A549 (cell line): ENCODE measurements around the gene TRIM38.

Source experiments
- CTCF ChIP-seq: fragments of >200 bp; sonication (Bioruptor Twin); formaldehyde crosslinking; IDR thresholded peaks from 3 replicates; pipeline ENCODE4 v1.5.1; 2016
- FOSL2 ChIP-seq, 2 experiments: fragments of 450-650 bp in 1 of 2; fragments of >200 bp in 1 of 2; sonication (Bioruptor Twin) in 1 of 2; formaldehyde crosslinking; IDR thresholded peaks; 2 replicates each; pipeline versions ENCODE4 v1.5.0 to v1.6.1; 2016 to 2020; ENCODE audit warnings: mild to moderate bottlenecking in 1 of 2, moderate library complexity in 1 of 2
- GATA3 ChIP-seq: IDR thresholded peaks from 2 replicates; pipeline ENCODE4 v1.6.1; 2012; ENCODE audit warnings: borderline replicate concordance
- MYC ChIP-seq: IDR thresholded peaks from 2 replicates; pipeline ENCODE4 v1.6.1; 2012; ENCODE audit warnings: mild to moderate bottlenecking, inconsistent platforms, low read length, improper control_type of control experiment, borderline replicate concordance
- RARB ChIP-seq: fragments of 250-450 bp; sonication (Bioruptor Pico); IDR thresholded peaks from 2 replicates; pipeline ENCODE4 v1.8.0; 2021; ENCODE audit warnings: mild to moderate bottlenecking, moderate library complexity

GRCh38 chr6:25958700-25959162 lies 3.9 kb upstream of the TRIM38 start:
- TF ChIP-seq RARB (CRISPR knock-in tag) (no peak), GATA3 (no peak), CTCF (no peak), MYC (no peak), FOSL2 (IDR thresholded peaks at IDR 0.05) (no peak), FOSL2 (CRISPR knock-in tag; IDR thresholded peaks at IDR 0.05) (no peak)
